ENCODE measurements around the gene PTPRM. TPM values are rescaled to one million over a fixed set of nuclear protein-coding genes. Genes with fewer than 3 reads are reported as not detected.

PTPRM gene
- total and polyA plus RNA-seq, 2 experiments from 2014 or later, result 1.6 to 5.3 TPM

GRCh38 chr18:8139127-8139527, 572.0 kb downstream of the PTPRM start:
- no peaks in the 10 kb centered on the region for H3K9me2 ChIP-seq (ENCODE audit: insufficient read depth)
- H3K4me3 Mint-ChIP-seq, result no peak overlapping the region
- no peak overlapping the region for H2AFZ ChIP-seq
- H3K27me3 ChIP-seq (ENCODE audit: insufficient read depth), result no peaks in the 10 kb centered on the region
- no peaks in the 10 kb centered on the region for H3K9me3 Mint-ChIP-seq
- no peaks in the 10 kb centered on the region for H3K36me3 Mint-ChIP-seq (ENCODE audit: low read depth)
- H3K27ac ChIP-seq (ENCODE audit: low read depth), result no peak overlapping the region
- TF ChIP-seq JUNB (IDR thresholded peaks at IDR 0.05; ENCODE audit: unreplicated experiment), result no peak
- no peak for TF ChIP-seq POLR2AphosphoS5 (IDR thresholded peaks at IDR 0.05; ENCODE audit: low read depth)
- no peak for TF ChIP-seq EZH2 (IDR thresholded peaks at IDR 0.05; ENCODE audit: low read depth, unreplicated experiment)
- TF ChIP-seq STAT1 (IDR thresholded peaks at IDR 0.05; ENCODE audit: unreplicated experiment), result no peak
- TF ChIP-seq NANOG (IDR thresholded peaks at IDR 0.05; ENCODE audit: borderline replicate concordance), result no peak
- TF ChIP-seq ZNF331 (CRISPR knock-in tag; IDR thresholded peaks at IDR 0.05; ENCODE audit: low read depth), result no peak
- no peak for TF ChIP-seq CREB1 (CRISPR knock-in tag; IDR thresholded peaks at IDR 0.05; ENCODE audit: low read depth)
- no peak for TF ChIP-seq CTCF (conservative IDR thresholded peaks at IDR 0.05; ENCODE audit: low read depth in 2 of 2)
- TF ChIP-seq ETS1 (IDR thresholded peaks at IDR 0.05), result no peak
- TF ChIP-seq REST (IDR thresholded peaks at IDR 0.05; ENCODE audit: unreplicated experiment), result no peak
- no peak for TF ChIP-seq ZNF462 (CRISPR knock-in tag; IDR thresholded peaks at IDR 0.05)
- TF ChIP-seq EZH2phosphoT487 (IDR thresholded peaks at IDR 0.05; ENCODE audit: unreplicated experiment), result no peak
- no peak for TF ChIP-seq ZNF114 (CRISPR knock-in tag; IDR thresholded peaks at IDR 0.05)
- no peak overlapping the region for H3K27ac Mint-ChIP-seq
- peaks cover 13% of the 10 kb centered on the region for H3K4me1 Mint-ChIP-seq
- no peaks in the 10 kb centered on the region for H4K20me1 ChIP-seq (replicated peaks; ENCODE audit: insufficient read depth)
- H3F3A ChIP-seq (replicated peaks; ENCODE audit: low read depth), result no peaks in the 10 kb centered on the region
- H3K36me3 ChIP-seq (ENCODE audit: insufficient read depth), result no peaks in the 10 kb centered on the region
- ATAC-seq, result no peak
- H3K27me3 Mint-ChIP-seq (ENCODE audit: insufficient read depth, low read depth, poor library complexity), result peaks cover 2% of the 10 kb centered on the region
- DNase-seq (ENCODE audit: low spot score), result no peak
- no peak overlapping the region for H3K4me3 ChIP-seq
- no peak overlapping the region for H3K4me2 ChIP-seq
- no peaks in the 10 kb centered on the region for H3K79me2 ChIP-seq (replicated peaks; ENCODE audit: insufficient read depth)
- peaks cover 7% of the 10 kb centered on the region; the same call in 1 of the 2 replicates for H3K4me1 ChIP-seq (ENCODE audit: insufficient read depth)
